ENCODE data around the gene CAPN9. TPM values are rescaled to one million over a fixed set of nuclear protein-coding genes. Genes with fewer than 3 reads are reported as not detected.
"Not testable (repeated sequence)": the region's sequence is repeated elsewhere in the genome, so short reads cannot be mapped to it uniquely, and the experiment has no call there.

Gene CAPN9
- total RNA-seq, result 0.35 TPM
- 1 to 10 TPM in 3 of 8 donors, under 1 TPM in 5; 0.34 to 1.5 (median 0.81) TPM for polyA plus RNA-seq (ENCODE audit: insufficient read depth in 1 of 8, insufficient read length in 8 of 8, low replicate concordance in 1 of 8)
- long read RNA-seq, donor 1, result 0 reads
- long read RNA-seq, donor 2, result 0 reads
- long read RNA-seq, donor 3, result 0 reads
- long read RNA-seq, donor 4, result 0 reads
- long read RNA-seq, donor 5, result 0 reads
- long read RNA-seq, donor 6, partial matches to known transcripts, result 24 of 59 reads
- long read RNA-seq, donor 6, other reads (novel, unspliced or antisense), result 35 of 59 reads
- long read RNA-seq, donor 7, result 0 reads
- long read RNA-seq, donor 8, result 0 reads
- long read RNA-seq, donor 9, partial matches to known transcripts, result 11 of 30 reads
- long read RNA-seq, donor 9, other reads (novel, unspliced or antisense), result 19 of 30 reads
- long read RNA-seq, donor 10, partial matches to known transcripts, result 11 of 48 reads
- long read RNA-seq, donor 10, other reads (novel, unspliced or antisense), result 37 of 48 reads
- long read RNA-seq, donor 11, result 0 reads

- 63% methylated on average over 11 of the region's 14 CpGs for WGBS (ENCODE audit: insufficient coverage)
- Histone ChIP-seq H3K27me3 (ENCODE audit: control insufficient read depth, insufficient read depth, low read length) (no peaks in the 10 kb centered on the region), H3K4me3 (ENCODE audit: low read length) (no peak within 1 kb of the TSS)
Measured at GRCh38 chr1:230747127-230747730, at the start of gene CAPN9. Gene CAPN9 (plus strand): TSS chr1:230747388. CDS start chr1:230747497, 109 bp downstream.

GRCh38 chr1:230698130-230698529, 49.1 kb upstream of the CAPN9 start:
- Histone ChIP-seq H3K4me1 (ENCODE audit: control insufficient read depth, insufficient read depth, low read length) (peaks cover 18% of the 10 kb centered on the region), H3K27me3 (ENCODE audit: control insufficient read depth, insufficient read depth, low read length) (peaks cover 3% of the 10 kb centered on the region), H3K9me3 (replicated peaks; ENCODE audit: control insufficient read depth, low read depth, low read length) (no peaks in the 10 kb centered on the region), H3K36me3 (ENCODE audit: control insufficient read depth, insufficient read depth, low read length) (peaks cover 15% of the 10 kb centered on the region), H3K27ac (ENCODE audit: low read length) (no peak overlapping the region), H3K4me3 (ENCODE audit: low read length) (no peak overlapping the region)
- WGBS (ENCODE audit: insufficient coverage), result 86% methylated on average over 10 of the region's 14 CpGs
- DNase-seq, result no peak

More at GRCh38 chr1:230747127-230747730, at the start of gene CAPN9:
- Histone ChIP-seq H3K9me3 (replicated peaks; ENCODE audit: control insufficient read depth, low read depth, low read length) (no peaks in the 10 kb centered on the region), H3K4me1 (ENCODE audit: control insufficient read depth, insufficient read depth, low read length) (peaks cover 31% of the 10 kb centered on the region), H3K36me3 (ENCODE audit: control insufficient read depth, insufficient read depth, low read length) (no peaks in the 10 kb centered on the region), H3K27ac (ENCODE audit: low read length) (no peak within 1 kb of the TSS)
- no peak for DNase-seq

- not testable (repeated sequence) for H3K9me3 ChIP-seq (replicated peaks; ENCODE audit: control insufficient read depth, low read depth, low read length); H3K36me3 ChIP-seq (ENCODE audit: control insufficient read depth, insufficient read depth, low read length); H3K4me3 ChIP-seq (ENCODE audit: low read length); H3K27ac ChIP-seq (ENCODE audit: low read length); H3K27me3 ChIP-seq (ENCODE audit: control insufficient read depth, insufficient read depth, low read length); DNase-seq
- H3K4me1 ChIP-seq (ENCODE audit: control insufficient read depth, insufficient read depth, low read length), result peaks cover 18% of the 10 kb centered on the region
Measured at GRCh38 chr1:230698964-230699363, 48.2 kb upstream of the CAPN9 start.

GRCh38 chr1:230699716-230700115, 47.5 kb upstream of the CAPN9 start:
- H3K27ac ChIP-seq (ENCODE audit: low read length), result no peak overlapping the region
- DNase-seq, result no peak
- H3K4me3 ChIP-seq (ENCODE audit: low read length), result no peak overlapping the region
- no peaks in the 10 kb centered on the region for H3K9me3 ChIP-seq (replicated peaks; ENCODE audit: control insufficient read depth, low read depth, low read length)
- WGBS (ENCODE audit: insufficient coverage), result no CpG with 5 or more reads among the region's 1 CpG
- H3K36me3 ChIP-seq (ENCODE audit: control insufficient read depth, insufficient read depth, low read length), result peaks cover 2% of the 10 kb centered on the region
- H3K4me1 ChIP-seq (ENCODE audit: control insufficient read depth, insufficient read depth, low read length), result peaks cover 18% of the 10 kb centered on the region
- peaks cover 3% of the 10 kb centered on the region for H3K27me3 ChIP-seq (ENCODE audit: control insufficient read depth, insufficient read depth, low read length)

- H3K4me1 ChIP-seq (ENCODE audit: control insufficient read depth, insufficient read depth, low read length), result peaks cover 15% of the 10 kb centered on the region
- H3K9me3 ChIP-seq (replicated peaks; ENCODE audit: control insufficient read depth, low read depth, low read length), result no peaks in the 10 kb centered on the region
- no peak overlapping the region for H3K4me3 ChIP-seq (ENCODE audit: low read length)
- H3K27ac ChIP-seq (ENCODE audit: low read length), result no peak overlapping the region
- DNase-seq, result no peak
- peaks cover 3% of the 10 kb centered on the region for H3K27me3 ChIP-seq (ENCODE audit: control insufficient read depth, insufficient read depth, low read length)
- H3K36me3 ChIP-seq (ENCODE audit: control insufficient read depth, insufficient read depth, low read length), result peaks cover 2% of the 10 kb centered on the region
- WGBS (ENCODE audit: insufficient coverage), result no CpG with 5 or more reads among the region's 4 CpGs
Measured at GRCh38 chr1:230700132-230700531, 47.1 kb upstream of the CAPN9 start.

GRCh38 chr1:230701434-230701833, 45.8 kb upstream of the CAPN9 start:
- peaks cover 2% of the 10 kb centered on the region for H3K36me3 ChIP-seq (ENCODE audit: control insufficient read depth, insufficient read depth, low read length)
- DNase-seq, result no peak

GRCh38 chr1:230701895-230702768, 45.1 kb upstream of the CAPN9 start:
- Histone ChIP-seq H3K27me3 (ENCODE audit: control insufficient read depth, insufficient read depth, low read length) (peaks cover 3% of the 10 kb centered on the region), H3K4me3 (ENCODE audit: low read length) (no peak overlapping the region), H3K27ac (ENCODE audit: low read length) (no peak overlapping the region), H3K4me1 (ENCODE audit: control insufficient read depth, insufficient read depth, low read length) (peaks cover 4% of the 10 kb centered on the region), H3K36me3 (ENCODE audit: control insufficient read depth, insufficient read depth, low read length) (peaks cover 2% of the 10 kb centered on the region), H3K9me3 (replicated peaks; ENCODE audit: control insufficient read depth, low read depth, low read length) (no peaks in the 10 kb centered on the region)
- DNase-seq, result no peak
- WGBS (ENCODE audit: insufficient coverage), result 84% methylated on average over 8 of the region's 19 CpGs

More at GRCh38 chr1:230701434-230701833, 45.8 kb upstream of the CAPN9 start:
- WGBS (ENCODE audit: insufficient coverage), result 84% methylated on average over 17 of the region's 17 CpGs
- Histone ChIP-seq H3K27me3 (ENCODE audit: control insufficient read depth, insufficient read depth, low read length) (peaks cover 3% of the 10 kb centered on the region), H3K4me1 (ENCODE audit: control insufficient read depth, insufficient read depth, low read length) (peaks cover 11% of the 10 kb centered on the region), H3K9me3 (replicated peaks; ENCODE audit: control insufficient read depth, low read depth, low read length) (no peaks in the 10 kb centered on the region), H3K4me3 (ENCODE audit: low read length) (no peak overlapping the region), H3K27ac (ENCODE audit: low read length) (no peak overlapping the region)

GRCh38 chr1:230702934-230703678, 44.1 kb upstream of the CAPN9 start:
- H3K4me1 ChIP-seq (ENCODE audit: control insufficient read depth, insufficient read depth, low read length), result no peaks in the 10 kb centered on the region
- no peak overlapping the region for H3K27ac ChIP-seq (ENCODE audit: low read length)
- no peaks in the 10 kb centered on the region for H3K9me3 ChIP-seq (replicated peaks; ENCODE audit: control insufficient read depth, low read depth, low read length)
- WGBS (ENCODE audit: insufficient coverage), result 61% methylated on average over 13 of the region's 14 CpGs
- no peak for DNase-seq
- H3K4me3 ChIP-seq (ENCODE audit: low read length), result no peak overlapping the region
- peaks cover 2% of the 10 kb centered on the region for H3K36me3 ChIP-seq (ENCODE audit: control insufficient read depth, insufficient read depth, low read length)
- peaks cover 3% of the 10 kb centered on the region for H3K27me3 ChIP-seq (ENCODE audit: control insufficient read depth, insufficient read depth, low read length)

- no peaks in the 10 kb centered on the region for H3K4me1 ChIP-seq (ENCODE audit: control insufficient read depth, insufficient read depth, low read length)
- H3K36me3 ChIP-seq (ENCODE audit: control insufficient read depth, insufficient read depth, low read length), result peaks cover 2% of the 10 kb centered on the region
- peaks cover 3% of the 10 kb centered on the region for H3K27me3 ChIP-seq (ENCODE audit: control insufficient read depth, insufficient read depth, low read length)
- 86% methylated on average over 4 of the region's 8 CpGs for WGBS (ENCODE audit: insufficient coverage)
- no peak overlapping the region for H3K4me3 ChIP-seq (ENCODE audit: low read length)
- DNase-seq, result no peak
- H3K9me3 ChIP-seq (replicated peaks; ENCODE audit: control insufficient read depth, low read depth, low read length), result no peaks in the 10 kb centered on the region
- H3K27ac ChIP-seq (ENCODE audit: low read length), result no peak overlapping the region
Measured at GRCh38 chr1:230703679-230704385, 43.4 kb upstream of the CAPN9 start.

Measured in muscle of leg (tissue), 16 donors.